ENCODE measurements around the gene HDAC11. TPM values are rescaled to one million over a fixed set of nuclear protein-coding genes. Genes with fewer than 3 reads are reported as not detected.

The HDAC11 gene
- total RNA-seq, 1 donor from 2014 or later, result 19.7 TPM

DNA sequence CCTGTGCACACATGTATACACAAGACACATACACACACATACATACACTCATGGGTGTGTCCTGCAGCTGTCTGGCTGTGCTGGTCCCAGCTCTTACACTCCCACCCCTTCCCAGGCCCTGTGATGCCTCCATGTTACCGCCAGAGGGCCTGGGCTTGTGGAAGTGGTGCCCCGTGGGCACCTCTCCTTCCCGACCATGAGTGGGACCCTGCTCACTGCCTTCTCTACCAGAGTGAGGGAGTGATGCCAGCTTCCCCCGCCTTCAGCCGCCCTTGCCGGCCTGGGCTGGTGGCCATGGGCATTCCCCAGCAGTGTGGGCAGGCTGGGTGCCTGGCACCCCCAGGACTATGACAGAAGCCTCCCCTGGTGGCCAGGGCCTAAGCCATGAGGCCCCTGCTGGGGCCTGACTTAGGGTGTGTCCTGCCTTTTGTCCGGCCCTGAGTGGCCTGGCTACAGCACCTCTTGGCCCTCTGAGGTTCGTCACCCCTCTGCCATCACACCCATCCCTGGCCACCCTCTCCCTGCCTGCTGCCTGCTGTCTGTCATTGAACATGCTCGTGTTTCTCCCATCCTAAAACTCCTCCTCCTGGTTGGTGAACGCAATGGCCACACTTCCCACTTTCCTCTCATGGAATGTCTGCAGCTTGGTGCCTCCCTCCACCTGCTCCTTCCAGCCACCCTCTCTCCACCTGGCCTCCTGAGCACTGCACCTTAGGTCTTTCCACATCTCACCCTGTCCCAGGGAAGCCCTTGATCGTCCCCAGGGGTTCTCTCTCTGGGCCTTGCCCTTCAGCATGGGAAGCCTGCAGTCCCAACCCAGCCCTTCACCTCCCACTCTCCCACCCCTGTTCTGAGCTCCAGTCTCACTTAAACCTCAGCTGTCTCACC is 14.6 kb downstream of the HDAC11 start:
- Histone ChIP-seq H3K27me3 (ENCODE audit: control insufficient read depth, insufficient read depth, low read length) (no peaks in the 10 kb centered on the region), H3K4me3 (ENCODE audit: low read depth, low read length) (no peak overlapping the region), H3K36me3 (ENCODE audit: control insufficient read depth, insufficient read depth, low read length) (no peaks in the 10 kb centered on the region)
- no peak for DNase-seq (ENCODE audit: low read depth)
- FAIRE-seq, result no peak
- TF ChIP-seq, protein P1, sequence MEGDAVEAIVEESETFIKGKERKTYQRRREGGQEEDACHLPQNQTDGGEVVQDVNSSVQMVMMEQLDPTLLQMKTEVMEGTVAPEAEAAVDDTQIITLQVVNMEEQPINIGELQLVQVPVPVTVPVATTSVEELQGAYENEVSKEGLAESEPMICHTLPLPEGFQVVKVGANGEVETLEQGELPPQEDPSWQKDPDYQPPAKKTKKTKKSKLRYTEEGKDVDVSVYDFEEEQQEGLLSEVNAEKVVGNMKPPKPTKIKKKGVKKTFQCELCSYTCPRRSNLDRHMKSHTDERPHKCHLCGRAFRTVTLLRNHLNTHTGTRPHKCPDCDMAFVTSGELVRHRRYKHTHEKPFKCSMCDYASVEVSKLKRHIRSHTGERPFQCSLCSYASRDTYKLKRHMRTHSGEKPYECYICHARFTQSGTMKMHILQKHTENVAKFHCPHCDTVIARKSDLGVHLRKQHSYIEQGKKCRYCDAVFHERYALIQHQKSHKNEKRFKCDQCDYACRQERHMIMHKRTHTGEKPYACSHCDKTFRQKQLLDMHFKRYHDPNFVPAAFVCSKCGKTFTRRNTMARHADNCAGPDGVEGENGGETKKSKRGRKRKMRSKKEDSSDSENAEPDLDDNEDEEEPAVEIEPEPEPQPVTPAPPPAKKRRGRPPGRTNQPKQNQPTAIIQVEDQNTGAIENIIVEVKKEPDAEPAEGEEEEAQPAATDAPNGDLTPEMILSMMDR (IDR thresholded peaks at IDR 0.05; ENCODE audit: insufficient read depth, low read length, severe bottlenecking), result peak; percentile 66

DNA sequence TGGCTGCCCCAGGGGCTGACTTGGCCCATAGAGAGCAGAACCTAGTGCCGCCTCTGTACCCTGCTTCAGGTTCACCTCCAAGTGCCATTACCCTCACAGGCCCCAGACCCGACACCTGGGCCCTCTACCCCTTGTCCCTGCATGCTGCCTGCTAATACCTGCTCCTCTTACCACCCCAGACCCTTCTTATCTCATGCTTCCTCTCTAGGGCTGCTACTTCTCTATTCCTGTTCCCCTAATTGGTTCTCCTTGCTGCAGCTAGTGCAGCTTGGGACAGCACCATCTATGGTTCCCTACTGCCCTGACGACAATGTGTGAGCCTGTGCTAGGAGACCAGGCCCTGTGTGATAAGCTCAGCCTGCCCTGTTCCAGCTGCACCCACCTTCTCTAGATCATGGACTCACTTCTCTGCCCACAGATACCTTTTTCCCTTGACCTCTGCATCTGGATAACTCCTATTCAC is 15.3 kb downstream of the HDAC11 start:
- TF ChIP-seq, protein P1 (IDR thresholded peaks at IDR 0.05; ENCODE audit: insufficient read depth, low read length, severe bottlenecking), result no peak
- no peaks in the 10 kb centered on the region for H3K27me3 ChIP-seq (ENCODE audit: control insufficient read depth, insufficient read depth, low read length)
- FAIRE-seq (peak; percentile 7), DNase-seq (ENCODE audit: low read depth) (no peak)
- no peak overlapping the region for H3K4me3 ChIP-seq (ENCODE audit: low read depth, low read length)
- no peaks in the 10 kb centered on the region for H3K36me3 ChIP-seq (ENCODE audit: control insufficient read depth, insufficient read depth, low read length)

DNA sequence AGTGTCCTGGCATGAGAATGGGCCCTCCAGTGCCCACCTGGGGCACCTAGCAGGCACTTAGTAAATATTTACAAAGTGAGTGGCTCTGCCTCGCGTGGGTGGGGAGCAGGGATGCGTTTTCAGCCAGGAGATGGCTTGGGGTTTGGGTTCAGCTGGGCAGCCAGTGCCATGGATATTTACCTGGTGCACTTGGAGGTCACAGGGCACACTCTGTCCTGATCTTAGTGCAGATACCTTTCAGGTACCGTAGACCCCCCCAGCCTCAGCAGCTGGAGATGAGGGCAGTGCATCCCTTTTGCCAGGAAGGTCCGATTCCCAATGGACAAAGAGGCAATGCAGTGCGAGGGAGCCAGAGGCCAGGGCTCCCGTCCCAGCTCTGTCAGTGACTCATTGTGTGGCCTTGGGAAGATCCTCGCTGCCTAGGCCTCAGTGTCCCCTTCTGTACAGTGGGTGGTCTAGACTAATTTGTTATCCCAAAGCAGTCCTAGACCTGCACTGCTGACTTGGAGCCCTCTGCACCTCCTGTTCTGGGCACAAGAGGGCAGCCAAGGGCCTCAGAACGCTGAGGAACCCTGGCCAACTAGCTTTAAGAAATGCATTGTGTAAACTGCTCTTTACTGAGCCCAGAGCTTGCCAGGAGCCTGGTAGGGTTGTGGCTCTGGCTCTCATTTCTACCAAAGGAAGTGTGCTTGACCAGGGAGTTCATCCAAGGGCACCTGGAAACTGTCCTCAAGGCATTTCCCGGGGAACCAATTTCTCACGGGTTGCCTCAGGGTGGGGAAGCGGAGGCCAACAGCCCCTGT is 16.0 kb downstream of the HDAC11 start:
- FAIRE-seq, result no peak
- H3K4me3 ChIP-seq (ENCODE audit: low read depth, low read length), result no peak overlapping the region
- H3K36me3 ChIP-seq (ENCODE audit: control insufficient read depth, insufficient read depth, low read length), result no peaks in the 10 kb centered on the region
- DNase-seq (ENCODE audit: low read depth), result peak; percentile 59
- no peaks in the 10 kb centered on the region for H3K27me3 ChIP-seq (ENCODE audit: control insufficient read depth, insufficient read depth, low read length)
- TF ChIP-seq, protein P1 (IDR thresholded peaks at IDR 0.05; ENCODE audit: insufficient read depth, low read length, severe bottlenecking), result peak; percentile 94

DNA sequence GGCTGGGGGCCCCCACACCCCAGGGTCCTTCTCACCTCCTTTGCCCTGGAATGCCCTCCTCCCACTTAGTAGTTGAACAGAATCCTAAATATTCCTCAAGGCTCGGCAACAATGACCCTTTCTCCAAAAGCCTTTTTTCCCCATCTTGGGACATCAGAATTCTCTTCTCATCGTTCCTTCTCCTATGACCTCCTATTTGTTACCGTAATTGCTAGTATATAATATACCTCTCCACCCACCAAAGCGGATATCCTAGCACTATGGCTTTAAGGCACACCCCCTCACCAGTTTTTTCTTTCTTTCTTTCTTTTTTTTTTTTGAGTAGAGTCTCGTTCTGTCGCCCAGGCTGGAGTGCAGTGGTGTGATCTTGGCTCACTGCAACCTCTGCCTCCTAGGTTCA is 16.8 kb downstream of the HDAC11 start:
- no peak for FAIRE-seq
- Histone ChIP-seq H3K27me3 (ENCODE audit: control insufficient read depth, insufficient read depth, low read length) (no peaks in the 10 kb centered on the region), H3K36me3 (ENCODE audit: control insufficient read depth, insufficient read depth, low read length) (no peaks in the 10 kb centered on the region), H3K4me3 (ENCODE audit: low read depth, low read length) (no peak overlapping the region)
- TF ChIP-seq, protein P1 (IDR thresholded peaks at IDR 0.05; ENCODE audit: insufficient read depth, low read length, severe bottlenecking), result no peak
- no peak for DNase-seq (ENCODE audit: low read depth)

GRCh38 chr3:13497386-13497785 is 17.3 kb downstream of the HDAC11 start:
- H3K36me3 ChIP-seq (ENCODE audit: control insufficient read depth, insufficient read depth, low read length), result no peaks in the 10 kb centered on the region
- no peak for DNase-seq (ENCODE audit: low read depth)
- no peak for FAIRE-seq
- no peaks in the 10 kb centered on the region for H3K27me3 ChIP-seq (ENCODE audit: control insufficient read depth, insufficient read depth, low read length)
- TF ChIP-seq, protein P1 (IDR thresholded peaks at IDR 0.05; ENCODE audit: insufficient read depth, low read length, severe bottlenecking), result no peak
- H3K4me3 ChIP-seq (ENCODE audit: low read depth, low read length), result no peak overlapping the region
